Stimulated activated CD8-positive, alpha-beta memory T cell treated with anti-CD3 and anti-CD28 coated beads, Interleukin-2, amount 100 ng/mL, for 48 hours (primary cell): Measurements from ENCODE around the gene EEIG1.

Experiments used
- DNase-seq, 2 donors: peaks; one replicate each; pipeline ENCODE4 v3.0.0-alpha.2; 2020; ENCODE audit warnings: low read depth in 2 of 2

Gene EEIG1

GRCh38 chr9:127974769-127975261, 6.0 kb downstream of the EEIG1 start:
- no peak for DNase-seq

- DNase-seq, result no peak
Observed at GRCh38 chr9:127974001-127974768, 6.6 kb downstream of the EEIG1 start.

- DNase-seq, result no peak
Observed at GRCh38 chr9:127973169-127974000, 7.4 kb downstream of the EEIG1 start.

- DNase-seq, result no peak
Observed at GRCh38 chr9:127972236-127972871, 8.4 kb downstream of the EEIG1 start.

GRCh38 chr9:127971357-127972235, 9.2 kb downstream of the EEIG1 start:
- no peak for DNase-seq

- DNase-seq, result no peak
Observed at GRCh38 chr9:127970401-127971313, 10.1 kb downstream of the EEIG1 start.

GRCh38 chr9:127968700-127969383, 11.9 kb downstream of the EEIG1 start:
- DNase-seq, result no peak

- no peak for DNase-seq
Observed at GRCh38 chr9:127968042-127968441, 12.7 kb downstream of the EEIG1 start.

- no peak for DNase-seq
Observed at GRCh38 chr9:127967151-127967809, 13.5 kb downstream of the EEIG1 start.

- no peak for DNase-seq
Observed at GRCh38 chr9:127966416-127967150, 14.2 kb downstream of the EEIG1 start.

GRCh38 chr9:127965953-127966352, 14.8 kb downstream of the EEIG1 start:
- no peak for DNase-seq

GRCh38 chr9:127963359-127964064, 17.3 kb downstream of the EEIG1 start:
- DNase-seq, result no peak

- DNase-seq, result no peak
Observed at GRCh38 chr9:127963041-127963358, 17.8 kb downstream of the EEIG1 start.

- no peak for DNase-seq
Observed at GRCh38 chr9:127962278-127962677, 18.5 kb downstream of the EEIG1 start.

GRCh38 chr9:127961613-127962155, 19.1 kb downstream of the EEIG1 start:
- DNase-seq, result no peak

- no peak for DNase-seq
Observed at GRCh38 chr9:127961155-127961490, 19.7 kb downstream of the EEIG1 start.

GRCh38 chr9:127960410-127961154, 20.2 kb downstream of the EEIG1 start:
- no peak for DNase-seq
